Hepatocyte (in vitro differentiated cells): Measurements from ENCODE around the gene RLF. TPM values are rescaled to one million over a fixed set of nuclear protein-coding genes. Genes with fewer than 3 reads are reported as not detected.
"Not testable (repeated sequence)": the region's sequence is repeated elsewhere in the genome, so short reads cannot be mapped to it uniquely, and the experiment has no call there.

ENCODE experiments used
- DNase-seq: peaks from one replicate; pipeline ENCODE4 v3.0.0-alpha.2; 2016; ENCODE audit warnings: low spot score
- H2AFZ ChIP-seq: fragments of 200-600 bp; sonication (generic); 2 replicates; pipeline ENCODE4 v1.6.0; 2016; ENCODE audit warnings: antibody characterized with exemption, mild to moderate bottlenecking
- H3K27ac ChIP-seq: fragments of 200-600 bp; sonication (generic); 2 replicates; pipeline ENCODE4 v1.5.1; 2016; ENCODE audit warnings: mild to moderate bottlenecking
- H3K27me3 ChIP-seq: fragments of 200-600 bp; sonication (generic); 2 replicates; pipeline ENCODE4 v1.6.1; 2016
- H3K36me3 ChIP-seq: fragments of 200-600 bp; sonication (generic); replicated peaks from 2 replicates; pipeline ENCODE4 v1.5.1; 2016; ENCODE audit warnings: low read depth; ENCODE audit not compliant: insufficient read depth
- H3K4me1 ChIP-seq: fragments of 200-600 bp; sonication (generic); 2 replicates; pipeline ENCODE4 v1.5.1; 2016; ENCODE audit warnings: mild to moderate bottlenecking, moderate library complexity; ENCODE audit not compliant: insufficient read depth
- H3K4me2 ChIP-seq: fragments of 200-600 bp; sonication (generic); 2 replicates; pipeline ENCODE4 v1.6.0; 2016
- H3K4me3 ChIP-seq: fragments of 200-600 bp; sonication (generic); 2 replicates; pipeline ENCODE4 v1.5.1; 2016; ENCODE audit warnings: mild to moderate bottlenecking
- H3K79me2 ChIP-seq: fragments of 200-600 bp; sonication (generic); 2 replicates; pipeline ENCODE4 v1.6.0; 2017; ENCODE audit warnings: mild to moderate bottlenecking
- H3K9me2 ChIP-seq: fragments of 200-600 bp; sonication (generic); replicated peaks from 2 replicates; pipeline ENCODE4 v1.6.0; 2017; ENCODE audit warnings: mild to moderate bottlenecking; ENCODE audit not compliant: insufficient read depth
- H3K9me3 ChIP-seq: fragments of 200-600 bp; sonication (generic); 2 replicates; pipeline ENCODE4 v1.5.1; 2016; ENCODE audit warnings: low read depth, mild to moderate bottlenecking
- H4K20me1 ChIP-seq: fragments of 200-600 bp; sonication (generic); 2 replicates; pipeline ENCODE4 v1.6.0; 2016; ENCODE audit warnings: mild to moderate bottlenecking; ENCODE audit not compliant: insufficient read depth, poor library complexity, severe bottlenecking
- EZH2 ChIP-seq: fragments of 200-600 bp; sonication (generic); IDR thresholded peaks from 2 replicates; pipeline ENCODE4 v1.6.1; 2016; ENCODE audit warnings: antibody characterized with exemption, mild to moderate bottlenecking, borderline replicate concordance
- EZH2phosphoT487 ChIP-seq: fragments of 200-600 bp; sonication (generic); IDR thresholded peaks from one replicate; pipeline ENCODE4 v1.6.1; 2018; ENCODE audit warnings: antibody characterized with exemption, mild to moderate bottlenecking, low read depth, moderate library complexity; ENCODE audit not compliant: unreplicated experiment, severe bottlenecking
- WGBS: methylation state at CpG from one replicate; pipeline ENCODE4 v1.1.6; 2016; ENCODE audit warnings: low lambda C conversion rate; ENCODE audit errors: missing lambda C conversion rate; 5-methylcytosine and 5-hydroxymethylcytosine counted together
- polyA plus RNA-seq: library from polyadenylated mRNA; unstranded; fragments of >200 nt; fragmentation: Nextera tagmentation; extraction: Ambion mirVana; gene quantifications from 2 replicates; pipeline ENCODE4 v1.2.1, GENCODE V29; 2016
- total RNA-seq: library from RNA; depleted of rRNA; stranded (reverse); fragments of >200 nt; gene quantifications from 2 replicates; pipeline ENCODE4 v1.2.3, GENCODE V29; 2014
- TF ChIP-seq, protein P1 (sequence below): fragments of 200-600 bp; sonication (generic); IDR thresholded peaks from 2 replicates; pipeline ENCODE4 v1.5.1; 2016; ENCODE audit warnings: antibody characterized with exemption, mild to moderate bottlenecking; ENCODE audit not compliant: poor library complexity

The RLF gene
- total and polyA plus RNA-seq, 2 experiments from 2014 or later, result 3.9 to 18.8 TPM

DNA sequence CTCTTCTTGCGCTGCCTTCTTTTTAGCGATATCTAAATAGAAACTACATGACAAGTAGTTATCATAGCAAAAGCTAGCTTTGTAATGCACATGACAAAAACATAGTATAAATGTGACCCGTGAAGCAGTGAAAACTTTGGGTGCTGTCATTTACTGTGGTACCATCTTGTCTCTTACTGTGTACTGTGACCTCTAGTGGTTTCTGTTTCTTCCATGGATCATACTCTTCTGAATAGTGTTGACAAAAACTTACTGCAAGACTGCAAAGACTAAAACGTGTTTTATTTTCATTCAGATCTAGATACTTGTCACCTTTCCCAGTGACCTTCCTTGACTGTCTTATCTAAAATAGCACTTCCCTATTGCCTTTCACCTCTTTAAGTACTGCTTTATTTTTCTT is 6.1 kb downstream of the RLF start:
- peaks cover 92% of the 10 kb centered on the region for H4K20me1 ChIP-seq
- H3K9me2 ChIP-seq, result no peaks in the 10 kb centered on the region
- H3K36me3 ChIP-seq, result no peaks in the 10 kb centered on the region
- no peak overlapping the region for H3K27ac ChIP-seq
- no peak for DNase-seq
- H3K9me3 ChIP-seq, result no peaks in the 10 kb centered on the region
- H3K4me3 ChIP-seq, result no peak overlapping the region
- no peak overlapping the region for H3K4me2 ChIP-seq
- H3K27me3 ChIP-seq, result no peaks in the 10 kb centered on the region
- peaks cover 97% of the 10 kb centered on the region for H3K79me2 ChIP-seq
- TF ChIP-seq EZH2 (no peak), EZH2phosphoT487 (no peak)
- TF ChIP-seq, protein P1, sequence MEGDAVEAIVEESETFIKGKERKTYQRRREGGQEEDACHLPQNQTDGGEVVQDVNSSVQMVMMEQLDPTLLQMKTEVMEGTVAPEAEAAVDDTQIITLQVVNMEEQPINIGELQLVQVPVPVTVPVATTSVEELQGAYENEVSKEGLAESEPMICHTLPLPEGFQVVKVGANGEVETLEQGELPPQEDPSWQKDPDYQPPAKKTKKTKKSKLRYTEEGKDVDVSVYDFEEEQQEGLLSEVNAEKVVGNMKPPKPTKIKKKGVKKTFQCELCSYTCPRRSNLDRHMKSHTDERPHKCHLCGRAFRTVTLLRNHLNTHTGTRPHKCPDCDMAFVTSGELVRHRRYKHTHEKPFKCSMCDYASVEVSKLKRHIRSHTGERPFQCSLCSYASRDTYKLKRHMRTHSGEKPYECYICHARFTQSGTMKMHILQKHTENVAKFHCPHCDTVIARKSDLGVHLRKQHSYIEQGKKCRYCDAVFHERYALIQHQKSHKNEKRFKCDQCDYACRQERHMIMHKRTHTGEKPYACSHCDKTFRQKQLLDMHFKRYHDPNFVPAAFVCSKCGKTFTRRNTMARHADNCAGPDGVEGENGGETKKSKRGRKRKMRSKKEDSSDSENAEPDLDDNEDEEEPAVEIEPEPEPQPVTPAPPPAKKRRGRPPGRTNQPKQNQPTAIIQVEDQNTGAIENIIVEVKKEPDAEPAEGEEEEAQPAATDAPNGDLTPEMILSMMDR, result no peak
- H2AFZ ChIP-seq, result no peak overlapping the region
- H3K4me1 ChIP-seq, result peaks cover 11% of the 10 kb centered on the region
- 88% methylated on average over 4 of the region's 4 CpGs for WGBS

DNA sequence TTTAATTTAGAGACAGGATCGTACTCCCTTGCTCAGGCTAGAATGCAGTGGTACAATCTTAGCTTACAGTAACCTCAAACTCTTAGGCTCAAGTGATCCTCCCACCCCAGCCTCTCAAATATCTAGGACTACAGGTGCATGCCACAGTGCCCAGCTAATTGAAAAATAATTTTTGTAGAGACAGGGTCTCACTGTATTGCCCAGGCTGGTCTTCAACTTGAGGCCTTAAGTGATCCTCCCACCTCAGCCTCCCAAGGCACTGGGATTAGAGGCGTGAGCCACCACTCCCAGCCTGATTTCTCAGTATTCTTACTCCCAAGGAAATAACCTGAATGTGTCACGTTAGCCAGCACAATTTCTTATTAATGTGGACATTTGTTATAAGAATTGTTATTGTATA is 9.8 kb downstream of the RLF start:
- 91% methylated on average over 3 of the region's 3 CpGs for WGBS
- no peaks in the 10 kb centered on the region for H3K4me1 ChIP-seq

DNA sequence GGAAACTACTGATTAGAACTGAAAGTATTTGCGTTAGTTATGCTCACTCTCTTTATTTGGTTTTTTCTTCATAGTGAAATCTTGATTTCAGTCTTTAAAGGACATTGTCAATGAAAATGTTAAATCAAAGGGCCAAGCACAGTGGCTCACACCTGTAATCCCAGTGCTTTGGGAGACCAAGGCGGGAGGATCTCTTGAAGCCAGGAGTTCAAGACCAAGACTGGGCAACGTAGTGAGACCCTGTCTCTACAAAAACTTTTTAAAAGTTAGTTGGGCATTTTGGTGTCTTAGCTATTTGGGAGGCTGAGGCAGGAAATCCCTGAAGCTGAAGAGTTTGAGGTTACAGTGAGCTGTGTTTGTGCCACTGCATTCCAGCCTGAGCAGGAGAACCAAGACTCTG is 13.6 kb downstream of the RLF start:
- WGBS, result 92% methylated on average over 3 of the region's 3 CpGs
- Histone ChIP-seq H2AFZ (no peak overlapping the region), H3K27me3 (no peaks in the 10 kb centered on the region), H4K20me1 (peaks cover 91% of the 10 kb centered on the region), H3K9me2 (no peaks in the 10 kb centered on the region), H3K4me1 (no peaks in the 10 kb centered on the region), H3K79me2 (peaks cover 100% of the 10 kb centered on the region), H3K27ac (no peak overlapping the region), H3K36me3 (no peaks in the 10 kb centered on the region), H3K4me3 (no peak overlapping the region), H3K9me3 (no peaks in the 10 kb centered on the region), H3K4me2 (no peak overlapping the region)
- TF ChIP-seq, protein P1, result no peak
- DNase-seq, result no peak

More for the DNA sequence above, 9.8 kb downstream of the RLF start:
- Histone ChIP-seq H3K4me3 (no peak overlapping the region), H4K20me1 (peaks cover 93% of the 10 kb centered on the region), H3K27ac (no peak overlapping the region), H3K36me3 (no peaks in the 10 kb centered on the region), H3K79me2 (peaks cover 97% of the 10 kb centered on the region), H3K27me3 (no peaks in the 10 kb centered on the region), H3K4me2 (no peak overlapping the region), H2AFZ (no peak overlapping the region), H3K9me2 (no peaks in the 10 kb centered on the region), H3K9me3 (no peaks in the 10 kb centered on the region)
- no peak for DNase-seq
- TF ChIP-seq EZH2, result no peak
- no peak for TF ChIP-seq EZH2phosphoT487
- TF ChIP-seq, protein P1, result no peak

DNA sequence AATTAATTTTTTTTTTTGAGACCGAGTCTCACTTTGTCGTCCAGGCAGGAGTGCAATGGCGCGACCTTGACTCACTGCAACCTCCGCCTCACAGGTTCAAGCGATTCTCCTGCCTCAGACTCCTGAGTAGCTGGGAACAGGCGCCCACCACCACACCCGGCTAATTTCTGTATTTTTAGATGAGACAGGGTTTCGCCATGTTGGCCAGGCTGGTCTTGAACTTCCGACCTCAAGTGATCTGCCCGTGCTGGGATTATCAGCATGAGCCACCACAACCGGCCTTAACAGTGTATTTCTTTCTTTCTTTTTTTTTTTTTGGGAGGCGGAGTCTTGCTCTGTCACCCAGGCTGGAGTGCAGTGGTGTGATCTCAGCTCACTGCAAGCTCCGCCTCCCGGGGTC is 15.8 kb downstream of the RLF start:
- H3K27ac ChIP-seq, H3K4me1 ChIP-seq, H3K4me3 ChIP-seq, H3K4me2 ChIP-seq, H3K9me3 ChIP-seq, H2AFZ ChIP-seq, H3K36me3 ChIP-seq, DNase-seq, H3K27me3 ChIP-seq, H3K9me2 ChIP-seq: not testable (repeated sequence)
- Histone ChIP-seq H4K20me1 (peaks cover 90% of the 10 kb centered on the region), H3K79me2 (peaks cover 100% of the 10 kb centered on the region)
- 98% methylated on average over 12 of the region's 15 CpGs for WGBS
